Left colon (tissue), 2 donors: Measurements from ENCODE around the gene LMAN2. TPM values are rescaled to one million over a fixed set of nuclear protein-coding genes. Genes with fewer than 3 reads are reported as not detected.
"Not testable (repeated sequence)": the region's sequence is repeated elsewhere in the genome, so short reads cannot be mapped to it uniquely, and the experiment has no call there.

Experiments
- ATAC-seq: fragments of 200-7000 bp; cut with Tn5 transposase; one replicate; pipeline ENCODE4 v1.9.1; 2020; ENCODE audit warnings: mild to moderate bottlenecking, moderate library complexity
- DNase-seq, 2 donors: peaks; one replicate each; pipeline ENCODE4 v3.0.0-alpha.2; 2020
- intact Hi-C, 2 donors: fragments of 100-400 bp; cut with DNase I in 1 of 2; cut with micrococcal nuclease in 1 of 2; formaldehyde crosslinking; loops; one replicate each; pipeline versions ENCODE4 v1.11.2 to v1.14.0; 2022; cut with DNase I, micrococcal nuclease
- total RNA-seq, 2 donors: library from RNA; stranded (reverse); fragmentation: NEBNext Ultra II Directional; extraction: Animal tissue kit (Norgen Biotek cat#: 25700); gene quantifications; one replicate each; pipeline ENCODE4 v1.2.1, GENCODE V29; 2021
- donor health status: DM: no; HTN: no; CAD: no.
- donor health status: DM: yes; HTN: yes; CAD: no.

The LMAN2 gene
- total RNA-seq, 2 donors from 2014 or later, result 139 to 141 TPM

GRCh38 chr5:177315411-177315810 lies 36.1 kb downstream of the LMAN2 start:
- DNase-seq, result peak in 1 of 2 donors; percentile 19
- intact Hi-C loops, result loop anchor here in 1 of 2 donors (5.0 to 10.0 kb wide), 2 partner anchors 49 to 137 kb away; no protein-coding TSS in a partner anchor
- no peak for ATAC-seq

- ATAC-seq, result no peak
- peak in 1 of 2 donors; percentile 22 for DNase-seq
- intact Hi-C loops, result loop anchor here in 1 of 2 donors (5.0 to 10.0 kb wide), 2 partner anchors 50 to 138 kb away; no protein-coding TSS in a partner anchor
Measured at GRCh38 chr5:177314376-177315342, 36.8 kb downstream of the LMAN2 start.

DNA sequence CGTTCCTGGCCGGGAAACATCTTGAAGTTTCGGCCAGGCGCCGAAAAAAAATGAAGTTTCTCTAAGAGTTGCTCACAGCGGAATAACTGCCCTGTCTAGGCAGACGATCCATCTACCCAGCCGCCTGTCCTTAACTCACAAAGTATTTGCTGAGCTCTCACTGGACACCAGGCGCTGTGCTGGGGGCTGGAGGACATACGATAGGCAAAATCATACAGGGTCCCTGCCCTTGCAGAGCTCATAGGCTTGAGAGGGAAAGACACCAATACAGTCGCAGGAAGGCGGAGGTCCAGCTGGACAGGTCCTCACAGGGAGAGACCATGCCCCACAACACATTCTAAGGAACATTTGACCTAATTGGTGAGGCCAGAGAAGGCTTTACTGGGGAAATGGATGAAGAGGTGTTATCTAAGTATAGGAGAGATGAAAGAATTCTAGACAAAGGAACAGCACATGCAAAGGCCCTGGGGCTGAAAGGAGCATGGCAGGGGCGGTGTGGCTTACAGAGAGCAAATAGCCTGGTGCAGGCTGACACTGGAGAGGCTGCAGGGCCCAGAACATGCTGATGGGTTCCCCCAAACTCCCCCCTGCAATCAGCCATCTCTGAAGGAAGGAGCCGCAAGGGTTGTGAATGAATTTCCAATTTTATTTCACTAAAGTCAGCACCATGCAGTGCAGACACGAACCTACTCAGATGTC lies 37.8 kb downstream of the LMAN2 start:
- DNase-seq, result peak in 1 of 2 donors; percentile 23
- intact Hi-C loops, result loop anchor here in 1 of 2 donors (10.0 kb wide), 1 partner anchor 51 kb away; no protein-coding TSS in a partner anchor
- ATAC-seq, result no peak

- intact Hi-C loops, result loop anchor here in 1 of 2 donors (10.0 kb wide), 1 partner anchor 52 kb away; no protein-coding TSS in a partner anchor
- DNase-seq (peak; percentile 66 to 76), ATAC-seq (peak; percentile 48)
Measured at GRCh38 chr5:177312649-177313181, 38.8 kb downstream of the LMAN2 start.

DNA sequence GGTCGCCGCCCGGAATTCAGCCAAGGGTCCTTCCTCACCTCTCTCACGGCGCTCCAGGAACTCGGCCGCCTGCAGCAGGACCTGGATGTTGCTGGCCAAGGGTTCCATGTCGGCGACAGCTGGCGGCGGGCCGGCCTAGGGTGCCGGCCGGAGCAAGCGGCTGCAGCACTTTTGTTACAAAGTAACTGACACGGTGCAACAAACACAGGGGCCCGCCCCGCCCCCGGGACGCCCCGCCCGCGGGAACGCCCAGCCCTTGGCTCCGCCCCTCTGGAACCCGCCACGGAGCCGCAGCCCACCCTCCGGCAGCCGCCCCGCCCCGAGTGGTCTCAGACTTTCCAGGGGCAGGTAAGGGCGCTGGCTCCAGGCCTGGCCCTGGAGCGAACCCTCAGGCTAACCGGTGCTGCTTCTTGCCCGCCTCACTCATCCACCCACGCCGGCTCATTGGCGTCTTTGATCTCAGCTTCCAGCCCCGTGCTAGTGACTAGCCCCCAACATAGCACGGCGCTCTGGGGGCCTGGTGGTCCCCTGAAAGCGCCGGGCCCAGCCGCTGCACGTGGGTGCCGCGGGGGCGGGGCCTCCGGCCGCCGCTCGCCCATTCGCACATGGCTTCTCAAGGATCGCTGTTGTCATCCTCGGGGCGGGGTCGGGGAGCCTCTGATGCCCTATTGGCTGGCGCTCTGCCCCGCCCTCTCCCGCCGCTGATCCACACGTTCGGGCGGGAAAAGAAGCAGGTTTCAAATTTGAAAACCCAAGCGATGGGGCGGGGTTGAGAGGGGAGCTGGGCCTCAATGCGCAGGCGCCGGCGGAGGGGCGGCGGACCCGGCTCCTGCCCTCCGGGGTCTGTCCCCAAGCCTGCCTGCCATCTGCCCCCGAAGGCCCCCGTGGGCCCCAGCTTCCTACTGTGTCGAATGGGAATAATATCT lies 39.5 kb downstream of the LMAN2 start, which contains the start of gene MXD3:
MXD3 (minus strand) TSS at position 176 of the 926 bp plus-strand sequence; CDS start at position 108, 68 bp downstream.
- DNase-seq (peak; percentile 97 to 98), ATAC-seq (peak; percentile 87)
- intact Hi-C loops, result loop anchor here in 1 of 2 donors (10.0 kb wide), 1 partner anchor 53 kb away; no protein-coding TSS in a partner anchor

GRCh38 chr5:177311392-177311722 lies 40.1 kb downstream of the LMAN2 start:
- peak; percentile 9 for ATAC-seq
- intact Hi-C loops, result loop anchor here in 1 of 2 donors (10.0 kb wide), 1 partner anchor 53 kb away; no protein-coding TSS in a partner anchor
- DNase-seq, result peak in 1 of 2 donors; percentile 38

- intact Hi-C loops, result loop anchor here in 1 of 2 donors (10.0 kb wide), 1 partner anchor 54 kb away; no protein-coding TSS in a partner anchor
- peak; percentile 14 for ATAC-seq
- DNase-seq, result peak; percentile 37 to 71
Measured at GRCh38 chr5:177310757-177311391, 40.6 kb downstream of the LMAN2 start.

DNA sequence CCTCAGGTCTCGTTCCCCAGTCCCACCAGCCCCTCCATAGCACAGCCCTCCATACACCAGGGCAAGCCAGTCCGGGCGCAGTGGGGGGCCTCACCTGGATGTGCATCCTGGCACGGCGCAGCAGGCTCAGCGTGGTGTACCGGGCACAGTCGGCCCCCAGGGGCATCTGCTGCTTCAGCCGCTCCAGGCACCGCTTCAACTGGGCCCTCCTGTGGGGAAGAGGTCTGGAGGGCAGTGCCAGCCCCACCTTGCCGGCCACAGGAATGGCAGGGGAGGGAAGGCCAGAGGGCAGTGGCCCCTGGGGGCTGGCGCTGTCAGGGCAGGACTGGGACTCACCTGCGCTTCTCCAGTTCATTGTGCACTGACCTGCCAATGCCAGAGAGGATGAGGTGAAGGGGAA lies 41.1 kb downstream of the LMAN2 start:
- intact Hi-C loops, result loop anchor here in 1 of 2 donors (10.0 kb wide), 1 partner anchor 54 kb away; no protein-coding TSS in a partner anchor
- ATAC-seq (no peak), DNase-seq (peak in 1 of 2 donors; percentile 34)

GRCh38 chr5:177309351-177310191 lies 41.9 kb downstream of the LMAN2 start:
- ATAC-seq (peak; percentile 36), DNase-seq (peak; percentile 74 to 78)
- intact Hi-C loops, result loop anchor here in 1 of 2 donors (10.0 kb wide), 1 partner anchor 55 kb away; no protein-coding TSS in a partner anchor

DNA sequence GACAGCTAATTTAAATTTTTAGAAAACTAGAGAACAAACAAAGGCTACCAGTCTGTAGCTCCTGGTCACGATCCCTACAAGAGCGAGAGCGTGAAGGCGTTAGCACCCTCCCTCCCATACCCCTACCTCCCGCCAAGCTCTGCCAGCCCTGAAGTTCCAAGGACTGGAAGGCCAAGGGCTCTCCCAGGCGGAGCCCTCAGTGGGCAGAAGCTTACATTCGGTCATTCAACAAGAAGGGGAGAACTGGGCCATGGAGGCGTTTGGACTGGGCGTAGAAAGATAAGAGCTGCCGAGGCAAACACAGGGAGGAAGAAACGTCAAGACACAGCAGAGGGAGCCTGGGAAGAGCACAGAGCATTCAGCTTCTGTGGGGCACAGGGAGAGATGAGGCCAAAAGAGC lies 42.7 kb downstream of the LMAN2 start:
- ATAC-seq (no peak), DNase-seq (no peak)
- intact Hi-C loops, result no loop called here

DNA sequence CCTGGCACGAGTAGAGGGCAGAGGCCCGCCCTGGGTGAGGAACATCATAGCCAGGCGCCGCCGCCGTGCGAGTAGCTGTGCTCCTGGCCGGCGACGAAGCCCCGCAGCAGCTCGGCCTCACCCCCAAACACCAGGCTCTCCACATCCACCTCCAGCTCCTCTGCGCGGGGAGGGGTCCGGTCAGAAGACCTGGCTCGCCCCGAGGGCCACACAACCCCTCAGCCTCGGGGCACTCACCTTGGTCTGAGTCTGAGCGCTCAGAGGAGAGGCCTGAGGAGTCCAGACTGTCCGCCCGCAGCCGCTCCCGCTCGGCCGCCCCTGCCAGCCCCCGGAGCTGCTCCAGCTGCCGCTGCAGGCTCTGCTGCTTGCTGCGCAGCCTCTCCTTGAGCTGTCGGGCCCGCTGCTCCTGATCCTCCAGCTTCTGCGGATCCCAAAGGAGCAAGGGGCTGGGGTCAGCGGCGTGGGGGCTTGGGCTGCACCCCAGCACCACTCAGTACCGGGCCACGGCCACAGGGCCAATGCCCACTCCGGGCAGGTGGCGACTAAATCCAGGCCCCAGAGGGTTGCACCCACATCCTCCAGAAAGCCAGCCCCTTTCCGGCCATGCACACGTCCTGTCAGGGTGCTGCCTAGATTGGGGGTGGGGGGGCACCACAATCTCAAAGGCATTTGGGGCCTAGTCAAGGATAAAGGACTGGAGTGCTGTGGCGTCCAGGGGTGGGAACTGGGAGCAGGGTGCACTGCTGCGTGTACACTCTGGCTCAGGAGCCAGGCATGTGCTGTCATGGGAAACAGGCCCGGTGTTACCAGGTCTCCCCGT lies 43.7 kb downstream of the LMAN2 start:
- DNase-seq, result peak in 1 of 2 donors; percentile 28
- intact Hi-C loops, result no loop called here
- no peak for ATAC-seq

- DNase-seq, result peak in 1 of 2 donors; percentile 27
- no peak for ATAC-seq
- intact Hi-C loops, result no loop called here
Measured at GRCh38 chr5:177306674-177307543, 44.6 kb downstream of the LMAN2 start.

GRCh38 chr5:177306103-177306640 lies 45.3 kb downstream of the LMAN2 start:
- DNase-seq, intact Hi-C loops, ATAC-seq: not testable (repeated sequence)
